Natural killer cell (primary cell): ENCODE data around the gene GPR146. TPM values are rescaled to one million over a fixed set of nuclear protein-coding genes. Genes with fewer than 3 reads are reported as not detected.

Source experiments
- ATAC-seq, 3 donors: fragments of 150-1000 bp in 2 of 3; fragments of 200-7000 bp in 1 of 3; cut with Tn5 transposase; 1 replicate in 1 of 3; 2 replicates in 2 of 3; pipeline ENCODE4 v1.10.0; 2021; ENCODE audit warnings: mild to moderate bottlenecking in 2 of 3, moderate library complexity in 2 of 3
- DNase-seq, 2 donors: peaks; one replicate each; pipeline versions ENCODE4 v3.0.0 to v3.0.0-alpha.2; 2013 to 2021; ENCODE audit warnings: mixed read lengths in 1 of 2
- H3K27ac ChIP-seq: one replicate; pipeline ENCODE4 v1.5.1; 2013; ENCODE audit warnings: mild to moderate bottlenecking, low read length
- H3K27me3 ChIP-seq: one replicate; pipeline ENCODE4 v1.6.1; 2013; ENCODE audit warnings: low read length; ENCODE audit not compliant: control insufficient read depth, insufficient read depth
- H3K36me3 ChIP-seq: one replicate; pipeline ENCODE4 v1.6.1; 2013; ENCODE audit warnings: low read length; ENCODE audit not compliant: control insufficient read depth, insufficient read depth
- H3K4me1 ChIP-seq: one replicate; pipeline ENCODE4 v1.6.1; 2013; ENCODE audit warnings: low read length; ENCODE audit not compliant: control insufficient read depth, insufficient read depth
- H3K4me3 ChIP-seq: one replicate; pipeline ENCODE4 v1.5.1; 2013; ENCODE audit warnings: low read length
- H3K9me3 ChIP-seq: one replicate; pipeline ENCODE4 v1.6.1; 2013; ENCODE audit warnings: low read length; ENCODE audit not compliant: control insufficient read depth, insufficient read depth
- H3K27ac Mint-ChIP-seq, 2 donors: one replicate each; pipeline ENCODE4 v1.8.0; 2022; ENCODE audit warnings: mild to moderate bottlenecking in 2 of 2, mixed read lengths in 2 of 2, moderate library complexity in 1 of 2
- H3K27me3 Mint-ChIP-seq, 2 donors: one replicate each; pipeline ENCODE4 v1.8.0; 2022; ENCODE audit warnings: low read depth in 2 of 2, mixed read lengths in 2 of 2
- H3K36me3 Mint-ChIP-seq: one replicate; pipeline ENCODE4 v1.8.0; 2022; ENCODE audit warnings: mixed read lengths
- H3K4me1 Mint-ChIP-seq, 2 donors: one replicate each; pipeline ENCODE4 v1.8.0; 2022; ENCODE audit warnings: mixed read lengths in 2 of 2
- H3K4me3 Mint-ChIP-seq: one replicate; pipeline ENCODE4 v1.8.0; 2022; ENCODE audit warnings: mild to moderate bottlenecking, moderate library complexity, mixed read lengths
- H3K9me3 Mint-ChIP-seq, 2 donors: one replicate each; pipeline ENCODE4 v1.8.0; 2022; ENCODE audit warnings: mixed read lengths in 2 of 2
- CTCF ChIP-seq: fragments of 200-600 bp; IDR thresholded peaks from one replicate; pipeline ENCODE4 v1.8.0; 2022; ENCODE audit warnings: antibody characterized with exemption
- whole genome bisulfite sequencing: methylation state at CpG from one replicate; pipeline ENCODE4 v1.1.7; 2013; ENCODE audit warnings: missing lambda C conversion rate; ENCODE audit not compliant: insufficient coverage; 5-methylcytosine and 5-hydroxymethylcytosine counted together
- intact Hi-C: fragments of 100-400 bp; cut with micrococcal nuclease; formaldehyde crosslinking; loops from one replicate; pipeline ENCODE4 v1.14.2; 2022
- total RNA-seq, 4 donors: library from RNA; stranded (reverse); fragments of 120-200 nt in 1 of 4; gene quantifications; one replicate each; pipeline versions ENCODE4 v1.2.3 to v1.2.4, GENCODE V29; 2013 to 2022

GPR146 gene
- total RNA-seq, 3 donors from 2014 or later (not counting 1 experiment from before 2014, with no cell fraction given): 2.3 to 4.5 (median 2.5) TPM

DNA sequence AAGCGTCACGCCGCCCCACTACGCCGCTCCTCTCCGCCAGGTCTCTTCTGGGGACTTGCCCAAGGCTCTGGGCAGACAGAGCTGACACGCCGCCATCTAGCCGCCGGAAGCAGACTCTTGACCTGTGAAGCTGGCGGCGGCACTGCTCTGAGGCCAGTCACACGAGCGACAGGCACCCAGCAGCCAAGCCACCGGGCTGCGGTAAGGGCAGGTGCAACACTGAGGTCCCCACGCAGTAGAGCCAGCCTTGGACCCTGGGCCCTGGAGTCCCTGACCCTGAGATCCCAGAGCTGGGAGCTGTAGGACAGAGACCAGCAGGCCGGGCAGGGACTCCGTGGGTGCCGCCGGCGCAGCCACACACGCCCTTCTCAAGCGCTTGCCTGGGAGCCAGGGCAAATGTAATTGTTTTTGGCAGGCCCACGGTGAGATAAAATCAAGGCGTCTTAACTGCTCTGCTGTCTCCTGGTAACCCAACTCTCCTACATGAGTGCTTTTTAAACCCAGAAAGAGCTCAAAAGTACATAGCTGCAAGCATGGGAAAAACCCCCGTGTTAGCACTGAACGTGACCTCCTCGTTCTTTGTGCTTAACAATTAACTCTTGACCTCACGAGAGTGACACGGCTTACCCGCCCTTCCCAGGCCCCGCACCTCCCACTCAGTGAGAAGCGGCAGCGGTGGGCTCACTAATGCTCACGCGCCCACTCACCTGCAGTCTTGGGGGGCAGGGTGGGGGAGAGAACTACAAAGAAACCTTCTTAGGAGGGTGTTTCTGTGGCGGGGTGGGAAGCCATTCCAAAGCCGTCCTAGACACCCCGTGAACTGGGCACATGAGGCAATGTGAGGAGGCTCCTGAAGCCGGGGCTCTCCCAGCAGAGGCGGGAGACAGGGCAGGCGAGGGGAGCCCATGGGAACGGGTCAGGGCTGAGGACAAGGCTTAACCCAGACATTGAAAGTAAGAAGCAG lies 52.1 kb downstream of the GPR146 start:
- TF ChIP-seq CTCF: no peak
- Histone ChIP-seq H3K9me3 (peaks cover 3% of the 10 kb centered on the region), H3K27me3 (no peaks in the 10 kb centered on the region), H3K36me3 (no peaks in the 10 kb centered on the region), H3K27ac (no peak overlapping the region), H3K4me1 (no peaks in the 10 kb centered on the region), H3K4me3 (no peak overlapping the region)
- Mint-ChIP-seq H3K9me3 (peaks cover 0 to 3% of the 10 kb centered on the region in 2 donors), H3K4me1 (no peaks in the 10 kb centered on the region), H3K27me3 (no peaks in the 10 kb centered on the region), H3K36me3 (no peaks in the 10 kb centered on the region), H3K4me3 (no peak overlapping the region), H3K27ac (no peak overlapping the region)
- no peak for DNase-seq
- ATAC-seq: no peak
- 94% methylated on average over 43 of the region's 44 CpGs for WGBS
- intact Hi-C loops: no loop called here

DNA sequence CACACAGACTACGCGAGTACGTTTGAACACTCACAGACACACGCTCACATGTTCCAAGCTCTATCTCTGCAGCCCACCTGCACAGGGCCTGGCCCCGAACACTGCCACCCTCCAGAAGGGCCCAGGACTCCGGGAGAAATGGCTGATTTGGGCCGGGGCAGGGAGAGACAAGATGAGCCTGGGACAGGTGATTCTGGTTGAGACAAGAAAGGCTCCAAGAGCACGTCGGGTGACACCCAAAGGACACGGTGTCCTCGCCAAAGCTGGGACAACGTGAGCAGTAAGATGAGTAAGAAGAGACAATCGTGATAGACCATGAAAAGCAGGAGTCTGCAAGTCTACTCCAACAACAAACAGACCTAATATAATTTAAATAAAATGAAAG lies 52.8 kb downstream of the GPR146 start:
- Histone ChIP-seq H3K27me3 (no peaks in the 10 kb centered on the region), H3K4me3 (no peak overlapping the region), H3K27ac (no peak overlapping the region), H3K36me3 (no peaks in the 10 kb centered on the region), H3K4me1 (no peaks in the 10 kb centered on the region), H3K9me3 (peaks cover 3% of the 10 kb centered on the region)
- ATAC-seq: no peak
- 93% methylated on average over 12 of the region's 13 CpGs for WGBS
- H3K27me3 Mint-ChIP-seq: no peaks in the 10 kb centered on the region
- TF ChIP-seq CTCF: no peak
- H3K9me3 Mint-ChIP-seq: peaks cover 0 to 3% of the 10 kb centered on the region in 2 donors
- no peak overlapping the region for H3K4me3 Mint-ChIP-seq
- H3K27ac Mint-ChIP-seq: no peak overlapping the region
- DNase-seq: no peak
- no peaks in the 10 kb centered on the region for H3K4me1 Mint-ChIP-seq
- H3K36me3 Mint-ChIP-seq: no peaks in the 10 kb centered on the region
- intact Hi-C loops: no loop called here

- Mint-ChIP-seq H3K27me3 (no peaks in the 10 kb centered on the region), H3K4me3 (no peak overlapping the region), H3K9me3 (peaks cover 0 to 3% of the 10 kb centered on the region in 2 donors), H3K4me1 (no peaks in the 10 kb centered on the region), H3K36me3 (no peaks in the 10 kb centered on the region), H3K27ac (no peak overlapping the region)
- intact Hi-C loops: no loop called here
- Histone ChIP-seq H3K9me3 (peaks cover 3% of the 10 kb centered on the region), H3K4me1 (peaks cover 7% of the 10 kb centered on the region), H3K4me3 (no peak overlapping the region), H3K27ac (no peak overlapping the region), H3K36me3 (no peaks in the 10 kb centered on the region), H3K27me3 (no peaks in the 10 kb centered on the region)
- WGBS: 92% methylated on average over 43 of the region's 43 CpGs
- TF ChIP-seq CTCF: no peak
- DNase-seq (no peak), ATAC-seq (no peak)
These were observed 54.2 kb downstream of the GPR146 start for GRCh38 chr7:1098243-1099153.
